ENCODE measurements around the gene FAM78A.
"Not testable (repeated sequence)": the region's sequence is repeated elsewhere in the genome, so short reads cannot be mapped to it uniquely, and the experiment has no call there.

Gene FAM78A

DNA sequence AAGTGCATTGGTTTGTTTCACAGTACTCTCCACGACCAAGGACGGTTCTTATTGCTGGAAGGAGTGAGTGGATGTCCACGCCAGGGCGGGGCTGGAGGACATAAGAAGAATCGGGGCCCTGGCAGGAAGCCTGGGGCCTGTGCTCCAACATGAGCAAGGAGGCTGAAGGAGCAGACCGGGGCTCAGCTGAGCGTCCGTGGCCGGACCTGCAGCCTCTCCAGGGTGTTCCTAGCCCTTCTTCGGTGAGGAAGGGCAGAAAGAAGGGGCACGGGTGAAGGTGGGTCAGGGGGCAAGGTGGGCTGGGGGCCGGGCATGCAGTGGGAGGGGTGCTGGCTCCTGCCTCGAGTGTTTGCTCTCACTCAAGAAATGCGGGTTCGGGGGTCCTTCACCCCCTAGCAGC is 18.1 kb downstream of the FAM78A start:
- H3K9me3 ChIP-seq (ENCODE audit: control insufficient read depth, low read length), result no peaks in the 10 kb centered on the region
- no peak overlapping the region for H3K4me3 ChIP-seq (ENCODE audit: low read length)
- no peak for DNase-seq (ENCODE audit: low read depth)
- H3K27me3 ChIP-seq (replicated peaks; ENCODE audit: control insufficient read depth, insufficient read depth, low read length), result no peaks in the 10 kb centered on the region
- H3K4me1 ChIP-seq (ENCODE audit: control insufficient read depth, insufficient read depth, low read length), result peaks cover 14% of the 10 kb centered on the region
- no peaks in the 10 kb centered on the region for H3K36me3 ChIP-seq (ENCODE audit: control insufficient read depth, insufficient read depth, low read length, severe bottlenecking)
- H3K9ac ChIP-seq (ENCODE audit: low read length), result no peak overlapping the region

DNA sequence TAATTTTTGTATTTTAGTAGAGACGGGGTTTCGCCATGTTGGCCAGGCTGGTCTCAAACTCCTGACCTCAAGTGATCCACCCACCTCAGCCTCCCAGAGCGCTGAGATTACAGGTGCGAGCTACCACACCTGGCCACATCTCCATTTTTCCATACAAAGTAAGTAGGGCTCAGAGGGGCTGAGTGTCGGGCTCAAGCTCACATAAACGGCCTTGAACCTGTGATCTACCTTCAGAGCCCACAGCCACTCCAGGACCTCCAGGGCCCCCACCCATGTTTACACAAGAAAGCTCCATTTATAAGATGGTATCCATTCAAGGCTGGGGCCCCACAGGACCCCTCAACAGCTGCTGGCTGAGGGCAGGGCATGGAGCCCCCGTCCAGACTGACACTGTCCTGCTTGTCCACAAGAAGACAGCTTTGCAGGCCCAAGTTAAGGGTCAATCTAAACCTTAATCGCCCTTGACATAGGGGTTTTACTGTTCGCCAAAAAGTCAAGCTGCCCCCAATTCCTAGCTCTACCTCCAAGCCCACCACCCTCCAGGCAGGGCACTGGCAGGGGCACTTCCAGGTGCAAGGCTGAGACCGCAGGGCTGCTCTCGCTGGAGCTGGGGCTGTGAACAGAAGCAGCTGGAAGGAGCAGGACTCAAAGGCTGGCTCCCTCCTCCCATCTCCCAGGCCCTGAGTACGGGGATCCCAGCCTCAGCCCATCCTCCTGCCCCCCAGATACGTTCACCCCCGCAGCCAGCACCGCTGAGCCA is 18.9 kb downstream of the FAM78A start:
- Histone ChIP-seq H3K4me3 (ENCODE audit: low read length) (no peak overlapping the region), H3K27me3 (replicated peaks; ENCODE audit: control insufficient read depth, insufficient read depth, low read length) (no peaks in the 10 kb centered on the region), H3K9ac (ENCODE audit: low read length) (no peak overlapping the region), H3K9me3 (ENCODE audit: control insufficient read depth, low read length) (no peaks in the 10 kb centered on the region), H3K4me1 (ENCODE audit: control insufficient read depth, insufficient read depth, low read length) (peaks cover 14% of the 10 kb centered on the region), H3K36me3 (ENCODE audit: control insufficient read depth, insufficient read depth, low read length, severe bottlenecking) (no peaks in the 10 kb centered on the region)
- DNase-seq (ENCODE audit: low read depth), result no peak

DNA sequence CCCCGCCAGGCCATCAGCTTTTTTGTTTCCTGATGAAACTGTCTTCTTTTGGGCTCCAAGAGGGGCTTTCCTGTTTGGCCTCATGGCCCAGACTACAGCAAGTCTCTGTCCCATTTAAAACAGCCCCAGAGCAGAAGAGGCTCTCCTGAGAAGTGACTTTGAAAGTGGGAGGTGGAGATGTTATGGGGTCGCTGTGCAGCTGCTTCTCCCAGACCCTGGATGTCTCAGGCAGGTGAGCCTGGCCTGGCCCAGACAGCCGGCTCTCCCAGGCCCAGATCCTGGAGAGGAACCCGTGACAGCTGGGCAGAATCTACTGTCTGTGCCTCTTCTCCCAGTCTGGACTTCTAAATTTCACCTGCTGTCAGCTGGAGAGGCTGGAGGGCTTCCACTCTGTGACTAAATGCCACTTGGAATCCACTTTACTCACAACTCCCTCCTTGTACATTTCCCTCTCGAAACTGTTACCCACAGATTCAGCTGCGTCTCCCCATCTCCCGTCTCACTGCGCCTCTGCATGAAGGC is 20.6 kb downstream of the FAM78A start:
- no peaks in the 10 kb centered on the region for H3K27me3 ChIP-seq (replicated peaks; ENCODE audit: control insufficient read depth, insufficient read depth, low read length)
- H3K36me3 ChIP-seq (ENCODE audit: control insufficient read depth, insufficient read depth, low read length, severe bottlenecking), result no peaks in the 10 kb centered on the region
- H3K9ac ChIP-seq (ENCODE audit: low read length), result no peak overlapping the region
- H3K4me3 ChIP-seq (ENCODE audit: low read length), result no peak overlapping the region
- no peaks in the 10 kb centered on the region for H3K9me3 ChIP-seq (ENCODE audit: control insufficient read depth, low read length)
- no peak for DNase-seq (ENCODE audit: low read depth)
- H3K4me1 ChIP-seq (ENCODE audit: control insufficient read depth, insufficient read depth, low read length), result peaks cover 14% of the 10 kb centered on the region

DNA sequence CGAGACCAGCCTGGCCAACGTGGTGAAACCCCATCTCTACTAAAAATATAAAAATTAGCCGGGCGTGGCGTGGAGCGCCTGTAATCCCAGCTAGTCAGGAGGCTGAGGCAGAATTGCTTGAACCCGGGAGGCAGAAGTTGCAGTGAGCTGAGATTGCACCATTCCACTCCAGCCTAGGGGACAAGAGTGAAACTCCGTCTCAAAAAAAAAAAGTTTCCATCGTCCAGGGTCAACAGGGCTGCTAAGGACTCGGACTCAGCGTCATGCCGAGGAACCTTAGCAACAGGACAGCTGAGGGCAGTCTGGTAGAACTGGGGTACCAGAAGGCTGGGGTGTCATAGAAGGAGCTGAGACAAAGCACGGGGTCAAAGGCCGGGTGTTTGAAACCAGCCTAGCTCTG is 21.7 kb downstream of the FAM78A start:
- Histone ChIP-seq H3K9ac (ENCODE audit: low read length) (no peak overlapping the region), H3K4me1 (ENCODE audit: control insufficient read depth, insufficient read depth, low read length) (peaks cover 14% of the 10 kb centered on the region), H3K9me3 (ENCODE audit: control insufficient read depth, low read length) (no peaks in the 10 kb centered on the region), H3K36me3 (ENCODE audit: control insufficient read depth, insufficient read depth, low read length, severe bottlenecking) (no peaks in the 10 kb centered on the region), H3K4me3 (ENCODE audit: low read length) (no peak overlapping the region), H3K27me3 (replicated peaks; ENCODE audit: control insufficient read depth, insufficient read depth, low read length) (no peaks in the 10 kb centered on the region)
- no peak for DNase-seq (ENCODE audit: low read depth)

DNA sequence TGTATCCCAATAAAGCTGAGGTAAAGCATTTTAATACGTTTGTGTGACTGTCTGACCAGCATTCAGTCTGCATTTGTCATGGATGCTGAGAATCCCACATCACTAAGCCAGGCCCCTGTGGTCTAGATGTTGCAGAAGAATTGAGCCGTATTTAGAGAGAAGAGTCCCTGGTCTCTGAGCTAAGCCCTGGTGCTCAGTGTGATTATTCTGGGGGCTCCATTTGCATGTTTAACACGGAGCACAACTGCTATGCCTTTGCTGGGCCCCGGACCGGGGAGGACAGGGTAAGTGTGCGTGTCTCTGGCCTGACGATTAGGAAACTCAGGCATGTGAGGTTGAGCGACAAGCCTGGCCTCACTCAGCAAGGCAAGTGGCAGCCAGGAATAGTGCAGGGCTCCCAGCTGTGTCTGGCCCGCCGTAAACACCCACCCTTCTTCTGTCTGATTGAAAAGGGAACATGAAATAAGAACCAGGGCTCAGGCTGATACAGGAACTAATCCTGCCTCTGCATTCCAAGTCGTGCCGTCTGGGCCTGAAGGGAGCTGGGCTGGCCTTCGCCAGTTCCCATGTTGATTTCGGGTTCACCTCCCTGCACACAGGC is 22.3 kb downstream of the FAM78A start:
- Histone ChIP-seq H3K4me1 (ENCODE audit: control insufficient read depth, insufficient read depth, low read length) (peaks cover 14% of the 10 kb centered on the region), H3K36me3 (ENCODE audit: control insufficient read depth, insufficient read depth, low read length, severe bottlenecking) (no peaks in the 10 kb centered on the region)
- DNase-seq (ENCODE audit: low read depth), result peak; percentile 34

DNA sequence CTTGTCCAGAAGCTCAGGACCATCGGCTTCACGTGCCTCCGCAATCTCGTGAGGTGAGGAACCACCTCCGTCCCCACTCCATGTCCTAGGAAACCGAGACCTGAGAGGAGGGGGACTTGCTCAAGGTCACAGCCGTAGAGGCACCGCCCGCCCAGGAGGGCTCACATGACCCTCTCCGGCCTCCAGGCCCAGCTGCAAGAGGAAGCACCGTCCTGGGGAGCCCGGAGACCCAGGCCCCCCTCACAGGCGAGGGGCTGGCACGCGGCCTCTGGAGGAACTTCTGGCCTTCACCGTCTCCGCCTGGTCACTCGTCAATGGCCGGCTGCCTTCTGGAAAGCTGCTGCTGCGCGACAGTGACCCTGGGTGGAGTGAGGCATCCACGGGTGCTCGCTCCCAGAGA is 24.2 kb downstream of the FAM78A start:
- peaks cover 11% of the 10 kb centered on the region for H3K4me1 ChIP-seq (ENCODE audit: control insufficient read depth, insufficient read depth, low read length)
- H3K4me3 ChIP-seq (ENCODE audit: low read length), result no peak overlapping the region
- H3K9ac ChIP-seq (ENCODE audit: low read length), result no peak overlapping the region
- H3K36me3 ChIP-seq (ENCODE audit: control insufficient read depth, insufficient read depth, low read length, severe bottlenecking), result no peaks in the 10 kb centered on the region
- H3K9me3 ChIP-seq (ENCODE audit: control insufficient read depth, low read length), result no peaks in the 10 kb centered on the region
- no peaks in the 10 kb centered on the region for H3K27me3 ChIP-seq (replicated peaks; ENCODE audit: control insufficient read depth, insufficient read depth, low read length)
- no peak for DNase-seq (ENCODE audit: low read depth)

More for the DNA sequence above, 22.3 kb downstream of the FAM78A start:
- no peak overlapping the region for H3K4me3 ChIP-seq (ENCODE audit: low read length)
- no peak overlapping the region for H3K9ac ChIP-seq (ENCODE audit: low read length)
- no peaks in the 10 kb centered on the region for H3K9me3 ChIP-seq (ENCODE audit: control insufficient read depth, low read length)
- H3K27me3 ChIP-seq (replicated peaks; ENCODE audit: control insufficient read depth, insufficient read depth, low read length), result no peaks in the 10 kb centered on the region

DNA sequence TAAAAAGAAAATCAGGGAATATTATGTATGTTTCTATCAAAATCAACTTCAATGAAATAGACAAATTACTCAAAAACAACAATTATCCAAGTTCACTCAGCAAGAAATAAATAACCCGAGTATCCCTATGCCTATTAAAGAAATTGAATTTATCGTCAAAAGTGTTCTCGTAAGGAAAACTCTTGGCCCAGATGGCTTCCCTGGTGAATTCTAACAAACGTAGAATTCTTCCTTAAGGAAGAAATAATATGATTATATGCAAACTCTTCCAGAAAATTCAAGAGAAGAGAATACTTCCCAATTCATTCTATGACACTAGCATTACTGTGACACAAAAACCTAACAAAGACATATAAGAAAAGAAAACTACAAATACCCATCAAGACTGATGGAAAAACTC is 29.7 kb downstream of the FAM78A start:
- no peaks in the 10 kb centered on the region for H3K36me3 ChIP-seq (ENCODE audit: control insufficient read depth, insufficient read depth, low read length, severe bottlenecking)
- no peaks in the 10 kb centered on the region for H3K4me1 ChIP-seq (ENCODE audit: control insufficient read depth, insufficient read depth, low read length)
- no peak overlapping the region for H3K9ac ChIP-seq (ENCODE audit: low read length)
- no peak for DNase-seq (ENCODE audit: low read depth)
- no peaks in the 10 kb centered on the region for H3K27me3 ChIP-seq (replicated peaks; ENCODE audit: control insufficient read depth, insufficient read depth, low read length)
- no peaks in the 10 kb centered on the region for H3K9me3 ChIP-seq (ENCODE audit: control insufficient read depth, low read length)
- H3K4me3 ChIP-seq (ENCODE audit: low read length), result no peak overlapping the region

DNA sequence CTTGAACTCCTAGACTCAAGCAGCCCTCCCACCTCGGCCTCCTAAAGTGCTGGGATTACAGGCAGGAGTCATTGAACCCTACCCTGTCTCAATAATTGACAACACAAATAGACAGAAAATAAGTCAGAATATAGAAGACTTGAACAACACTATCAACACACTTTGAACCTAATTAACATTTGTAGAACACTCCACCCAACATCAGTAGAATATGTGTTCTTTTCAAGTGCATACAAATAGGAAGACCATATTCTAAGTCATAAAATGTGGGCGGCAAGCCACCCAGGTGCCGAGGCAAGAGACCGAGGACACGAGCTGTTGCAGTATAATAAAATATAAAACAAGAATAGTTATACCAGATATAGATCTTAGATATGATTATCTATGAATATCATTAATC is 32.0 kb downstream of the FAM78A start:
- not testable (repeated sequence) for DNase-seq (ENCODE audit: low read depth); H3K36me3 ChIP-seq (ENCODE audit: control insufficient read depth, insufficient read depth, low read length, severe bottlenecking); H3K9ac ChIP-seq (ENCODE audit: low read length); H3K4me3 ChIP-seq (ENCODE audit: low read length); H3K27me3 ChIP-seq (replicated peaks; ENCODE audit: control insufficient read depth, insufficient read depth, low read length); H3K4me1 ChIP-seq (ENCODE audit: control insufficient read depth, insufficient read depth, low read length); H3K9me3 ChIP-seq (ENCODE audit: control insufficient read depth, low read length)

DNA sequence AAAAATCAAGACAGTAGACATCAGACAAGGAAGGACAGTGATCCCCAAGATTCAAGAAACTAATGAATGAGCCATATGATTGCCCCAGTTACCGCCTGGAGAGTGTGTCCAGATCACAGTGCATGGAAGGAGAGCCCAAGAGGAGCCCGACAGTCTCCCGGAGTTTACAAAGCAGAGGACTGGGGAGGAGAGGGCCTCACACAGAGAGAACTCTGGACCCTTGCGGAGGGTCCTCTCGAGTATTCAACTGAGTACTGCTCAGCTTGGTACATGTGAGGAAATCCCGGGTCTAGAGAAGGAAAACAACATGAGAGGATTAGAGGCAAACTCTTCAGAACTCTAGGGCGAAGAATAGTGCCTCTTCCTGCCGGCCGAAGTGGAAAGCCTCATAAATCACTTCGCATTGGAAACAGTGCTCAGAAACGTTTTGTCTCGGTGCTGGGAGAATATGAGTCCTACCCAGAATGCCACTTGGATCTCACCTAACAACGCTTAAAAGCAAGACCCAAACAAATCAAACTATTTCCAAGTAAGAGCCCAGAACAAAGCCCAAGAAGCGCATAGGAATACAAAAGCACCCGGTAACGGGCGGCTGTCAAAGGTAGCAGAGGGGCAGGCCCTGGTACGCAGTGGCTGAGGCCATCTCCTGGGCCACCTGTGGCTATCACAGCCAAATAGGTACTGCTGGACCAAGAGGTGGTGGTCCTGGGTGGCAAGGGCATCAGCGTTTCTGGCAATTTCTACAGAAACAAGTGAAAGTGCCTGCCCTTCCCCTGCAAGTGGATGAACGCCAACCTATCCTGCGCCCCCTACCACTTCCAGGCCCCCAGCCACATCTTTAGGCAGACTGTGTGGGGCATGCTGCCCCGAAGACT is 36.0 kb downstream of the FAM78A start:
- no peaks in the 10 kb centered on the region for H3K27me3 ChIP-seq (replicated peaks; ENCODE audit: control insufficient read depth, insufficient read depth, low read length)

DNA sequence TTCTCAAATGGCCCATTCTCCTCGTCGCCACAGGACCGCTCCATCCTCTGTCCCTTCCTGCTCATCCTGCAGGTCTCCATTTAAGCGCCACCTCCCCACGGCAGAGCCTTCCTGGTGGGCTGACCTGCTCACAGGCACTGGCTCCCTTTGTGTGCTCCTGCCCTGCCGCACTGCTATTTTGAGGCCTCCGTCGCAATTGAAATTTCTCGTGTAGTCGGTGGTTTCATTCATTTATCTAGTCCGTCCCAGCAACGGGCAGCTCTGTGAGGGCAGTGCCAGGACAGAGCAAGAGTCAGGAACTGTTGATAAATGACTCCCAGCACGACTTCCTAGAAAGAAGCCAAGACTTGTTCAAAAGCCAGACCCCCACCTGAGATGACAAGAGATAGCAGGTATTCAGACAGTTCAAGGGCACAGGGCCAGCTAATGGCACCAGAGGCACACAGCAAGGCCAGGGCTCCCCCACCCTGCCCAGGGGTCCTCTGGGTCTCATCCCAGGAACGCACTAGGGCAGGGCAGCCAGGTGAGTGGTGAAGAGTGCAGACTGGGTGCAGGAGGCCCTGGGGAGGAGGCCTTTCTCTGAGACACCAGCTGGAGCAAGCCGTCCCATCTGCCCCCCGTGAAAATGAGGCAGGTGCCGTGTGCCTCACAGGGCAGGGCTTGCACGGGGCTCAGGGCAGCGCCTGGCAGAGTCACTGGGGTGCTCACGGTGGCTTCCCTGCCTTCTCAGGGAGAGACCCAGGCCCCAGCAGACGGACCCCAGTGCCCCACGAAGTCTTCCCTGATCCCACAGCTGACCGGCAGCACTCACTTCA is 36.9 kb downstream of the FAM78A start:
- H3K27me3 ChIP-seq (replicated peaks; ENCODE audit: control insufficient read depth, insufficient read depth, low read length), result no peaks in the 10 kb centered on the region

More for the DNA sequence above, 36.0 kb downstream of the FAM78A start:
- Histone ChIP-seq H3K4me3 (ENCODE audit: low read length) (no peak overlapping the region), H3K36me3 (ENCODE audit: control insufficient read depth, insufficient read depth, low read length, severe bottlenecking) (no peaks in the 10 kb centered on the region), H3K9ac (ENCODE audit: low read length) (no peak overlapping the region), H3K9me3 (ENCODE audit: control insufficient read depth, low read length) (no peaks in the 10 kb centered on the region), H3K4me1 (ENCODE audit: control insufficient read depth, insufficient read depth, low read length) (peaks cover 14% of the 10 kb centered on the region)
- DNase-seq (ENCODE audit: low read depth), result no peak

More for the DNA sequence above, 36.9 kb downstream of the FAM78A start:
- no peak for DNase-seq (ENCODE audit: low read depth)
- no peaks in the 10 kb centered on the region for H3K9me3 ChIP-seq (ENCODE audit: control insufficient read depth, low read length)
- peaks cover 14% of the 10 kb centered on the region for H3K4me1 ChIP-seq (ENCODE audit: control insufficient read depth, insufficient read depth, low read length)
- peaks cover 5% of the 10 kb centered on the region for H3K36me3 ChIP-seq (ENCODE audit: control insufficient read depth, insufficient read depth, low read length, severe bottlenecking)
- no peak overlapping the region for H3K9ac ChIP-seq (ENCODE audit: low read length)
- H3K4me3 ChIP-seq (ENCODE audit: low read length), result no peak overlapping the region
